Adipocyte (in vitro differentiated cells): ENCODE measurements around the gene MRPL28.
"Not testable (repeated sequence)": the region's sequence is repeated elsewhere in the genome, so short reads cannot be mapped to it uniquely, and the experiment has no call there.

Source experiments
- DNase-seq: peaks from one replicate; pipeline ENCODE4 v3.0.0-alpha.2; 2015; ENCODE audit warnings: low read depth
- H3K27me3 ChIP-seq: replicated peaks from 2 replicates; pipeline ENCODE4 v1.7.0; 2013; ENCODE audit warnings: mild to moderate bottlenecking, low read length, moderate library complexity; ENCODE audit not compliant: control insufficient read depth, insufficient read depth
- H3K36me3 ChIP-seq: 2 replicates; pipeline ENCODE4 v1.7.0; 2013; ENCODE audit warnings: low read length, mild to moderate bottlenecking, moderate library complexity; ENCODE audit not compliant: control insufficient read depth, insufficient read depth, severe bottlenecking
- H3K4me1 ChIP-seq: 2 replicates; pipeline ENCODE4 v1.7.0; 2013; ENCODE audit warnings: mild to moderate bottlenecking, low read length, moderate library complexity; ENCODE audit not compliant: control insufficient read depth, insufficient read depth
- H3K4me3 ChIP-seq: 2 replicates; pipeline ENCODE4 v1.7.0; 2013; ENCODE audit warnings: mild to moderate bottlenecking, low read length, moderate library complexity
- H3K9ac ChIP-seq: 2 replicates; pipeline ENCODE4 v1.7.0; 2013; ENCODE audit warnings: mild to moderate bottlenecking, low read length, moderate library complexity
- H3K9me3 ChIP-seq: 2 replicates; pipeline ENCODE4 v1.7.0; 2013; ENCODE audit warnings: mild to moderate bottlenecking, low read length, moderate library complexity; ENCODE audit not compliant: control insufficient read depth

Gene MRPL28

DNA sequence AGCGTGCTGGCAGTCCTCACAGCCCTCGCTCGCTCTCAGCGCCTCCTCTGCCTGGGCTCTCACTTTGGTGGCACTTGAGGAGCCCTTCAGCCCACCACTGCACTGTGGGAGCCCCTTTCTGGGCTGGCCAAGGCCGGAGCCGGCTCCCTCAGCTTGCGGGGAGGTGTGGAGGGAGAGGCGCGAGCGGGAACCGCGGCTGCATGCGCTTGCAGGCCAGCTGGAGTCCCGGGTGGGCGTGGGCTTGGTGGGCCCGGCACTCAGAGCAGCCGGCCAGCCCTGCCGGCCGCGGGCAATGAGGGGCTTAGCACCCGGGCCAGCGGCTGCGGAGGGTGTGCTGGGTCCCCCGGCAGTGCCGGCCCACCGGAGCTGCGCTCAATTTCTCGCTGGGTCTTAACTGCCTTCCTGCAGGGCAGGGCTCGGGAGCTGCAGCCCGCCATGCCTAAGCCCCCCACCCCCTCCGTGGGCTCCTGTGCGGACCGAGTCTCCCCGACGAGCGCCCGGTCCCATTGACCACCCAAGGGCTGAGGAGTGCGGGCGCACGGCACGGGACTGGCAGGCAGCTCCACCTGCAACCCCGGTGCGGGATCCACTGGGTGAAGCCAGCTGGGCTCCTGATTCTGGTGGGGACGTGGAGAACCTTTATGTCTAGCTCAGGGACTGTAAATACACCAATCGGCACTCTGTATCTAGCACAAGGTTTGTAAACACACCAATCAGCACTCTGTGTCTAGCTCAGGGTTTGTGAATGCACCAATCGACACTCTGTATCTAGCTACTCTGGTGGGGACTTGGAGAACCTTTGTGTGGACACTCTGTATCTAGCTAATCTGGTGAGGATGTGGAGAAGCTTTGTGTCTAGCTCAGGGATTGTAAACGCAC lies 29.0 kb downstream of the MRPL28 start:
- H3K4me1 ChIP-seq, H3K27me3 ChIP-seq, H3K9ac ChIP-seq, H3K4me3 ChIP-seq, H3K9me3 ChIP-seq, DNase-seq, H3K36me3 ChIP-seq: not testable (repeated sequence)

DNA sequence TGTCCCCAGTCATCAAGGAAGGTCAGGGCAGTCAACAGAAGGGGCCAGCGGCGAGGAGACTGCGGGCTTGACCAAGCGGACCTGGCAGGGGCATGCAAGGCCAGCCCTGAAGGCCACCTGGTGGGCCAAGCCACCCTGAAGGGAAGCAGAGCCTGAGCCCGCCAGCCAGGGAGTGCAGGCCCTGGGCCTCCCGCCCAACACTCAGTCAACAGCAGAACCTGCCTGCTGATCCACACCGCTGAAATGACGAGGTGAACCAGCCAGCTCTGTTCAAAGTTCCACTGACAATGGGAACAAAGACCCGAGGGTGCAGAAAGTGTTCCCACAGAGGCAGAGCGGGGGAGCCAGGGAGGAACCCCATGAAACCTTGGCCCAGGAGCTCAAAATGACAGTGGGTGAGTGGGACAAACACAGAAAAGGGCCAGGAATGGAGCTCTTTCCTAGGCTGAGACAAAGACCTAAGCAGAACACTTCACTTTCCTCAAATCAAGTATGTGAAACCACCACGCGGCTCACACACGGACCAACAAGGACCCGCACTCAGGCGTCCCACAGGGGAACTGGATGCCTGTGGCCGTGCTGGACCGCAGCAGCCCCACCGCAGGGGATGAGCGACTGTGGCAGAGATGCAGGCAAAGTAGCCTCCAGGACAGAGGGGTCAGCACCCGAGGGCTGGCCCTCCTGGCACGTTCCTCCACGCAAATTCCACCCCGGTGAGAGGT lies 29.8 kb downstream of the MRPL28 start:
- H3K9me3 ChIP-seq: no peaks in the 10 kb centered on the region
- H3K27me3 ChIP-seq: no peaks in the 10 kb centered on the region
- no peak overlapping the region for H3K4me3 ChIP-seq
- no peak overlapping the region for H3K9ac ChIP-seq
- H3K4me1 ChIP-seq: no peaks in the 10 kb centered on the region
- peaks cover under 1% of the 10 kb centered on the region for H3K36me3 ChIP-seq
- DNase-seq: no peak

DNA sequence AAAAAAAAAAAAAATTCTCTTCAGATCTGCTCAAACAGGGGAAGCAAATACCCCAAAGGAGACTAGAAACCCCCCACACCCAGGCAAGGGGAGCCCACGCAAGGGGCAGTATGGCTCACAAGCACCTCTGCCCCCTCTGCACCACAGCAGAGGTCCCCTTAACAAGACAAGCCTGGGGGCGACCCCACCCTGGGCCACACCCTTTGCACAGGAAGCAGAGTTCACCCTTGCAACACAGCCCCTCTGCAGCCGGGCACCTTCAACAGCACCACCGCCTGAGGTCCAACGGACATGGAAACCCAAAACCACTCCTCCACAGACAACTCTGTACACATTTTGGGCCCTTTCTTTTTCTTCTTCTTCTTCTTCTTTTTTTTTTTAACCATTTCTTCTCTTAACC lies 30.7 kb downstream of the MRPL28 start:
- Histone ChIP-seq H3K36me3 (no peaks in the 10 kb centered on the region), H3K9me3 (no peaks in the 10 kb centered on the region), H3K27me3 (no peaks in the 10 kb centered on the region), H3K4me1 (no peaks in the 10 kb centered on the region), H3K4me3 (no peak overlapping the region), H3K9ac (no peak overlapping the region)
- DNase-seq: no peak

DNA sequence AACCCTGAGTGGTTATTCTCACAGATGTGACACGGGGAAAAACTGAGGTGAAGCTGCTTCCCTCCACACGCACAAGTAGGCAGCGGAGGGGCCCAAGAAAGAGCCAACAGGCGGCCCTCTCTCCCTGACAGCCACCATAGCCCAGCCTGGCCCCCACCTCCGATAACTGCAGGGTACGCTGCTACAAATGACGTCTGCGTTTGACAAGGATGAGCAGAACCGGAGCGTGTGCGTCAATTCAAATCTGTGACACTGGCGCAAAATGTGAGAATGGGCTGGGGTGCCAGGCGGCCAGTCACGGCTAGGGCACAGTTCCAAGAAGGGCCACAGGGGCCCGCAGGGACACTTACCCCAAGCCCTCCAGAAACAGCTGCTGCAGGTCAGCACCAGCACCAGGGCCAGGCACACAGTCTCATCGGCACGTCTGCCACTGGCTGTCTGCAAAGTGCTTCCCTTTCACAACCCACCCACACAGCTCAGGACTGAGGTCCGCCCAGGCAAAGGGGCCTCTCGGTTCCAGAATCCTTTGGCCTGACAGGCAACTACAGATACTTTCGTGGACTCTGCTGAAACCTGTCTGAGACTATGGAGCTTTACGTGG lies 32.3 kb downstream of the MRPL28 start:
- Histone ChIP-seq H3K9me3 (no peaks in the 10 kb centered on the region), H3K9ac (no peak overlapping the region), H3K27me3 (no peaks in the 10 kb centered on the region), H3K4me1 (no peaks in the 10 kb centered on the region), H3K4me3 (no peak overlapping the region), H3K36me3 (no peaks in the 10 kb centered on the region)
- DNase-seq: no peak

DNA sequence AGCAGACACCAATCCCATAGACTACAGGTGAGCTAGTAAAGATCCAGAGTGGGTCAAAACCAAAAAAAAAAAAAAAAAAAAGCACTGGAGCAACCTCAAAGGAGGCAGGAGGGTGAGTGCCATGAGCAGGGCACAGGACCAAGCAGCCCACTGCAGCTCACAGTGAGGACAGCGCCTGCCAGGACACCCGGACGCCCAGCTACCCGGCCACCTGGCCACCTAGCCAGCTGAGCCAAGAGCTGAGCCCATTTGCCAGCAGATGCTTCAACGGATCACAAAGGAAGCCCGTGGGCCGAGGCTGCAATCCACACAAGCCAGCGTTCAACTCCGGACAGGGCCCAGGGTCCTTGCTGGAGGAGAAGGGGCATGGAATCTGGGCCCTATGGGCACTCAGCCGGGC lies 32.9 kb downstream of the MRPL28 start:
- no peak for DNase-seq
- Histone ChIP-seq H3K4me1 (no peaks in the 10 kb centered on the region), H3K27me3 (no peaks in the 10 kb centered on the region), H3K9me3 (no peaks in the 10 kb centered on the region), H3K4me3 (no peak overlapping the region), H3K9ac (no peak overlapping the region), H3K36me3 (no peaks in the 10 kb centered on the region)

DNA sequence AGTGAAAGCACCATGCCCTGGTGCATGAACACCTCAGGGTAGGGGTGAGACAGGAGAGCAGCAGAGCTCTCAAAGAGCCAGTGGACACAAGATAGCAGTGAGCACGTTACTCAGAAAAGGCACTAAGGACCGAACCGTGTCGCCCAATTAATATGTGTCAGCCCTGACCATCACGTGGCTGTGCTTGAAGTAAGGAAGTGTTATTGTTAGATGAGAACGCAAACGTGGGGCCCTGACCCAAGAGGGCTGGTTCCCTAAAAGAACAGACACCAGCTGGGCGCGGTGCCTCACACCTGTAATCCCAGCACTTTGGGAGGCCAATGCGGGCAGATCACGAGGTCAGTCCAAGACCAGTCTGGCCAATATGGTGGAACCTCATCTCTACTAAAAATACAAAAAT lies 34.1 kb downstream of the MRPL28 start:
- Histone ChIP-seq H3K27me3 (no peaks in the 10 kb centered on the region), H3K9me3 (no peaks in the 10 kb centered on the region), H3K4me1 (peaks cover 7% of the 10 kb centered on the region), H3K36me3 (no peaks in the 10 kb centered on the region), H3K4me3 (no peak overlapping the region), H3K9ac (no peak overlapping the region)
- no peak for DNase-seq

DNA sequence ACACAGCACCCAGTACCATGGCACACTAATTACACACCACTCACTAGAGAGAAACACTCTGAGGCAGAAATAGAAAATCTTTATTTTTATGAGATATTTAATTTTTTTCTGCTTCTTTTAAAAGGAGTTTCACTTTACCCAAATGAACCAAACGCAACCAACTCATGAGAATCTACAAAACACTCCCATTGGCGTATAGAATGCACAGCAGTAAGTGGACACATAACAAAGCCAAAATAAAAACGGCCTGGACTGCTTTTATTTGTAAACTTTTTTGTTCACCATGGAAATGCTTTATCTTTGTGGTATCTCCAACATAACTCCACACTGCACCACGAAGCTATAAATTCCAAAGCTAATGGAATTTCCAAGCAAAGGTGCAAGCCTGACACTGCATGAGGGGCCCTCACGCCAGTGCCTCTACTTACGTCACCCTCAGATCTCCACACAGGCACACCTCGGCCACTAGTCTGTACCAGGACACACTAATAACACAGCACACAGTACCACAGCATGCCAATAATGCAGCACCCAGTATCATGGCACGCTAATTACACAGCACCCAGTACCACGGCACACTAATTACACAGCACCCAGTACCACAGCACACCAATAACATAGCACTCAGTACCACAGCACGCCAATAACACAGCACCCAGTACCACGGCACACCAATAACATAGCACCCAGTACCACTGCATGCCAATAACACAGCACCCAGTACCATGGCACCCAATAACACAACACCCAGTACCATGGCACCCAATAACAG lies 35.3 kb downstream of the MRPL28 start:
- peaks cover 19% of the 10 kb centered on the region for H3K4me1 ChIP-seq
- not testable (repeated sequence) for H3K4me3 ChIP-seq, H3K9ac ChIP-seq, DNase-seq, H3K36me3 ChIP-seq, H3K27me3 ChIP-seq, H3K9me3 ChIP-seq

DNA sequence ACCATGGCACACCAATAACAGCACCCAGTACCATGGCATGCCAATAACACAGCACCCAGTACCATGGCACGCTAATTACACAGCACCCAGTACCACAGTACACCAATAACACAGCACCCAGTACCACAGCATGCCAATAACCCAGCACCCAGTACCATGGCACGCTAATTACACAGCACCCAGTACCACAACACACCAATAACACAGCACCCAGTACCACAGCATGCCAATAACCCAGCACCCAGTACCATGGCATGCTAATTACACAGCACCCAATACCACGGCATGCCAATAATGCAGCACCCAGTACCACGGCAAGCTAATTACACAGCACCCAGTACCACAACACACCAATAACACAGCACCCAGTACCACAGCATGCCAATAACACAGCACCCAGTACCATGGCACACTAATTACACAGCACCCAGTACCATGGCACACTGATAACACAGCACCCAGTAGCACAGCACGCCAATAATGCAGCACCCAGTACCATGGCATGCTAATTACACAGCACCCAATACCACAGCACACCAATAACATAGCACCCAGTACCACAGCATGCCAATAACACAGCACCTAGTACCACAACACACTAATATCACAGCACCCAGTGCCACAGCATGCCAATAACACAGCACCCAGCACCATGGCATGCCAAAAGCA lies 36.0 kb downstream of the MRPL28 start:
- peaks cover 21% of the 10 kb centered on the region for H3K4me1 ChIP-seq
- DNase-seq, H3K36me3 ChIP-seq, H3K4me3 ChIP-seq, H3K27me3 ChIP-seq, H3K9ac ChIP-seq, H3K9me3 ChIP-seq: not testable (repeated sequence)

DNA sequence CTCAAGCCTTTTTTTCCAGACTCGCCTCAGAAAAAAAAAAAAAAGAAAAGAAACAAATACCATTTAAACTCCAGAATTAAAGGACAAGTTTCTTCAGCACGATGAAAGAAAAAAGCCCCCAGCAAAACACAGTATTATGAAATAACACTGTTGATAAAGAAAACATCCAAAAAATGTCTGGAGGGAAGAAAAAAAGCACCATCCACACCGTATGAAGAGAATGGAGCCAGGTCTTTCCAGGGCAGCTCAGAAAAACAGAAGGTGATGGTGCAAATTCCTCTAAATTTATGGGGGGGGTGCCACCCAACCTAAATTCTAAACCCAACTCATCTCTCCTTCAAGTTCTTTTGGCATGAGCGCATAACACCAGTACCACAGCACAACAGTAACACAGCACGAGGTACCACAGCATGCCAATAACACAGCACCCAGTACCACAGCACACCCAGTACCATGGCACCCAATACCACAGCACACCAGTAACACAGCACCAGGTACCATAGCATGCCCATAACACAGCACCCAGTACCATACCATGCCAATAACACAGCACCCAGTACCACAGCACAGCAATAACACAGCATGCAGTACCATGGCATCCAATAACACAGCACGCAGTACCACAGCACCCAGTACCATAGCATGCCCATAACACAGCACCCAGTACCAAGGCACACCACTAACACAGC lies 36.8 kb downstream of the MRPL28 start:
- no peak overlapping the region for H3K9ac ChIP-seq
- no peaks in the 10 kb centered on the region for H3K9me3 ChIP-seq
- no peak overlapping the region for H3K4me3 ChIP-seq
- H3K4me1 ChIP-seq: peaks cover 21% of the 10 kb centered on the region
- H3K36me3 ChIP-seq: no peaks in the 10 kb centered on the region
- DNase-seq: peak; percentile 38
- no peaks in the 10 kb centered on the region for H3K27me3 ChIP-seq

DNA sequence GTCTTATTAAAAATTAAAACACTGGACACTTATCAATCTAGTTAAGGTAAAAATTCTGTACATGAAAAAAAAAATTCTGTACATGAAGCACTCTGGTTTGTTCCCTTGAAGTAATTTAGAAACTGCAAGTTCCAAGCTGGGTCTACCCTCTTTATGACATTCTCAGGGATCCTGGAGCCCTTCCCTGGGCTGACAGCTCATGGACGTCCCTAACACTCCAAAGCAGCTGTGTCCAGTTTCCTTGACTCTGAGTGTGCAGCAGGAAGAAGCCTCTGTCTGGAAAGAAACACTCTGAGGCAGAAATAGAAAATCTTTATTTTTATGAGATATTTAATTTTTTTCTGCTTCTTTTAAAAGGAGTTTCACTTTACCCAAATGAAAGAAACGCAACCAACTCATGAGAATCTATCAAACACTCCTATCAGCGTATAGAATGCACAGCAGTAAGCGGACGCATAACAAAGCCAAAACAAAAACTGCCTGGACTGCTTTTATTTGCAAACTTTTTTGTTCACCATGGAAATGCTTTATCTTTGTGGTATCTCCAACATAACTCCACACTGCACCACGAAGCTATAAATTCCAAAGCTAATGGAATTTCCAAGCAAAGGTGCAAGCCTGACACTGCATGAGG lies 39.0 kb downstream of the MRPL28 start:
- H3K9me3 ChIP-seq, H3K27me3 ChIP-seq, H3K36me3 ChIP-seq, H3K4me3 ChIP-seq, DNase-seq: not testable (repeated sequence)
- H3K9ac ChIP-seq: peak overlapping the region; percentile 53
- peaks cover 27% of the 10 kb centered on the region for H3K4me1 ChIP-seq
